AG08395 (cell line): ENCODE measurements around the gene PTPRU.
"Not testable (repeated sequence)": the region's sequence is repeated elsewhere in the genome, so short reads cannot be mapped to it uniquely, and the experiment has no call there.

Experiments
- DNase-seq: peaks from one replicate; pipeline ENCODE4 v3.0.0; 2012; ENCODE audit warnings: mixed read lengths, low spot score

Gene PTPRU

DNA sequence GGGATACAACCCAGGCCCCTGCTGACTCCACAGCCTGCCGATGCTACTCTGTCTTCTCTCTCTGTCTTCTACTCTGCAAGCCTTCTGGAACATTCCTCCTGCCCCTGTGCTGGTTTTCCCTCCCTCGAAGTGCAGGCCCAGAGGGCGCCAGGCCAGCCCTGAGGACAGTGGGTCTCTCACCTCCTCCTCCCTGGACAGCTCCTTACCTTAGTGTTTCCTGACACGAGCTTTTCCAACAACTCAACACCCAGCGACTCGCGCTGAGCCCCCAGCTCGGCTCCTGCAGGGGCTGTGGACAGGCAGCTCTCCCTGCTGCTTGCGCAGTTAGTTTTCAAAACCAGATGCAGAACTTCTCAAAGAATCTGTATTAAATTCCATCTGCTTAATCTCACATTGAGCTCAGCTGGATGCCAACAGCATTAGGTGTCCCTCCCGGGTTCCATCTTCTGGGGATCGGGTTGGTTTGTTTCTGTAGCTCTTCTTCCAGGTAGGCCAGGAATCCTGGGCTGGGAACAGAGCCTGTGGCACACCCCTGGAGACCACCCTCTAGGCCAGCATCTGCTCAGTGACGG, 54.2 kb downstream of the PTPRU start:
- DNase-seq = no peak

DNA sequence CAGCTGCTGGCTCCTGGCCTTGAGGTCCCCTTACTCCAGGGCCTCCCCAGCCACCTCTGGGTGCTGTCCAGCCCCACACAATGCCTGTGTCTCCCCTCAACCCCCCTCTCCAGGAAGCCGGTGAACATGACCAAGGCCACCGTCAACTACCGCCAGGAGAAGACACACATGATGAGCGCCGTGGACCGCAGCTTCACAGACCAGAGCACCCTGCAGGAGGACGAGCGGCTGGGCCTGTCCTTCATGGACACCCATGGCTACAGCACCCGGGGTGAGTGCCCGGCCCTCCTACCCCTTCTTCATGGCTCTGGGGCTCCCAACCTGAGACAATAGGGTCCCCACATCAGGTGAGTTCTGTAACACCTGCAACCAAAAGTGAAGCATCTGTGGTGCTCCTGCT, 55.4 kb downstream of the PTPRU start:
- DNase-seq = no peak

DNA sequence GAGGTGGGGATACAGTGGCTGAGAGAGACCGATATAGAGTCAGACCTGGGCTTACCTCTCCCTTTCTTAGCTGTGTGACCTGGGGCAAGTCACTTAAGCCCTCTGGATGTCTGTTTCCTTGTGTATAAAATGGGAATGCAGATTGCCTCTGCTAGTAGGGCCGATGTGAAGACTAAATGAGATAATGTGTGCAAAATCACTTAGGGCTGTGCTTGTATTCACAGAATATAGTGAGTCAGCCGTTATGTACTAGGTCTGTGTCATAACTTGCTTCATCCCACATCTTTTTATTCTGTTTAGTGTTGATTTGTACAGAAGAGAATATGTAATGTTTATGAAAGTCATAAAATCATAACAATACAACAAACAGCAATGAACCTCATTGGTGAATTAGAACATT, 56.0 kb downstream of the PTPRU start:
- no peak for DNase-seq

DNA sequence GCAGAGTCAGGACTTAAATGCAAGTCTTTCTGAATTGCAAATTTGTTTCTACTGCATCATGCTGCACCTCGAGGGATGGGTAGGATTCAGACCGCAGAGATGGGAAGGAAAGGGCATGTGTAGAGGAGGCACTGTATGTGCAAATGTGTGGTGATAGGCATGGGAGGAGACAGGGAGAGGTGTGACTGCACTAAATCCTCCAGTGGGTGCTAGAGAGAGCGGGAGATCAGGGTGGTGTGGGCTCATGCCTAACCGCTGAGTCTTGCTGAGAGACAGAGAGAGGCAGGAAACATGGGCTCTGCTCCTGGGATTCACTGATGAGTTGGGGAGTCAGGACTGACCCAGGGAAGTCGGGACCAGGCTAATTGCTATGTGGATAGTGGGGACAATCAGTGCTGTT, 61.1 kb downstream of the PTPRU start:
- DNase-seq = no peak

DNA sequence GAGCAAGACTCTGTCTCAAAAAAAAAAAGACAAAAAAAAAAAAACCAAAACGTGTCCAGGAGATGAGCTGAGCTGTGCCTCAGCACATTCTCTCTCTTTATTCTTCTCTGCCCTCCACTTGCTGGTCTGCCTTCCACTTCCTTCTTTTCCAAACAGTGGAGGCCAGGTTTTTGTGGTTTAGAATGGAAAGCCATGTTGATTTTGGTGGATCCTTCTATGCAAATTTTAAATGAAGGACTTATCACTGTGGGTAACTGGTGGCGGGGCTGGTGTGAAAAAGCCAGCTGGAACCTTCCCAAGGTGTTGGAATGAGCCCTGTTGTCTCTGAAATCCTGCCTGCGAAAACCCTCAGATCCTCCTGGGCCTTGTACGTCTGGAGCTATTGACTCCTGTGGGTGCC, 61.9 kb downstream of the PTPRU start:
- DNase-seq = no peak

DNA sequence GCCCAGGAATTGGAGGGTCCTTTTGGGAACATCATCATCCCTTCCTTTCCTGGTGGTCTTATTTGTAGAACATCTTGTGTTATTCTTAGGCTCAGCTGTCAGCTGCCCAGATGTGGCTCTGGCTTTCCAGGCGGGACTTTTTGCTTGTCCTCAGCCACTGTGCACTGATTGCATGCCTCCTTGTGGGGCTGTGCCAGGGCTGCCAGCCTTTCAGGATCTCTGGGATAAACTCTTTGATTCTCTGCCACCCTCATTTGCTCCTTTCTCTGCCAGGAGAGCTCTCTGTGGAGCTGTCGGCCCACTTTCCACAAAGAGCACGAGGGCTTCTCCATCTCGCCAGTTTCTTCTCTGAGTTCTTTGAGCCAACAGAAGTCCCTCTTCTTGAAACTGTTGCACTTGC, 63.1 kb downstream of the PTPRU start:
- no peak for DNase-seq

DNA sequence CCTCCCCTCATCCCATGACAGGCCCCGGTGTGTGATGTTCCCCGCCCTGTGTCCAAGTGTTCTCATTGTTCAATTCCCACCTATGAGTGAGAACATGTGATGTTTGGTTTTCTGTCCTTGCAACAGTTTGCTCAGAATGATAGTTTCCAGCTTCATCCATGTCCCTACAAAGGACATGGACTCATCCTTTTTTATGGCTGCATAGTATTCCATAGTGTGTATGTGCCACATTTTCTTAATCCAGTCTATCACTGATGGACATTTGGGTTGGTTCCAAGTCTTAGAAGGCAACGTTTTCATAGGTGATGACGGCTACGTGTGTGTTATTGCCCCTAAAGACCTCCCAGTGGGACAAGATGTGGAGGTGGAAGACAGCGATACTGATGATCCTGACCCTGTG, 65.4 kb downstream of the PTPRU start:
- not testable (repeated sequence) for DNase-seq

DNA sequence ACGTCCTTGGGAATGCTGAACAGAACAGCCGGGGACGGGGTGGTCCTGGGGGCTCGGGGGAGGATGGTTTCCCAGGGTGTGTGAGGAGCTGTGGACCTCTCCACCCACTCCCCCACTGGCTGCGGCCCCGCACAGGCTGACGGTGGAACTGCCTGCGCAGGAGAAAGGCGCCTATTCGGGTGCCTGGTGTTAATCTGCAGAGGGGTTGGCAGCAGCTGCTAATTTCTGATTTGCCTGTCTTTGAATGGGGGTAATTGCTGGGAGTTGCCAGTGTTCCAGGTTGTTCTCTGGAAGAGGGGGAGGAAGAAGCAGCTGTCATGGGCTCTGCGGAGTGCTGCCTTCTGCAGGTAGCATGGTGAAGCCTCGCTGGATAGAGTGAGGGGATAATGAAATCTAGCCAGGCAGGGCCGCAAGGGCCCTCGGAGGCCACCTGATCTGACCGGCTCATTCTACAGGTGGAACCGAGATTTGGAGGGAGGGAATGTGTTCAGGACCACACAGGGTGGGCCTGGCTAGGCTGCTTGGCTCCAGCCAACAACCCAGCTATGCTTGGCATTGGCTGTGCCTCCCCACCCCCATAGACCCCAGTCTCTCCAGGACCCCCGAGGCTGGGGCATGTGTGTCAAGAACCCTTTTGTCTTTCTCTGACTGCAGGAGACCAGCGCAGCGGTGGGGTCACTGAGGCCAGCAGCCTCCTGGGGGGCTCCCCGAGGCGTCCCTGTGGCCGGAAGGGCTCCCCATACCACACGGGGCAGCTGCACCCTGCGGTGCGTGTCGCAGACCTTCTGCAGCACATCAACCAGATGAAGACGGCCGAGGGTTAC, 67.1 kb downstream of the PTPRU start:
- DNase-seq = no peak

DNA sequence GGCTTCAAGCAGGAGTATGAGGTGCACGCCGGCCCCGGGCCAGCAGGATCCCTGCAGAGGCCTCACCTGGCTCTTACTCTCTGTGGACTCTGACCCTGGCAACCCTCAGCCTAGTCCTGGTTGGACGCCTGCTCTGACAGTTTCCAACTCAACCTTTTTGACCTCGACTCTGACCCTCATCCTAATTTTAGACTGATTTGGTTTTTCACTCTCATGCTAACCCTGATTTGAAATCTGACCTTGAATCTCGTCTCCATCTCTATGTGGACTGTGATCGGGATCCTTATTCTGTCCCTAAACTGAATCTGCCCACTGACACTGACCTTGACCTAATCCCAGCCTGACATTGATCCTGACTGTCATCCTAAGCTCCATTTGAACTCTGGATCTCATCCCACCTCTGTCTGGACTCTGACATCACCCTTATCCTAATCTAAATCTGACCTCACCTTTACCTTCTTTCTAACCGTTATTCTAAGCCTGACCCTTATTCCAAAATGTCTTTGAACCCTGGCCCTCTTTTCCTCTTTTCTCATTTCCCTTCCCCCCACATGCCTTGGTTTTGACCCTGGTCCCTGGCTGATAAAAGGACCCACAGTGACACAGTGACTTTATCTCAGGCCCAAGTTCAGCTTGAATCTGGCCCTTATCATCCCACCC, 67.8 kb downstream of the PTPRU start:
- no peak for DNase-seq

DNA sequence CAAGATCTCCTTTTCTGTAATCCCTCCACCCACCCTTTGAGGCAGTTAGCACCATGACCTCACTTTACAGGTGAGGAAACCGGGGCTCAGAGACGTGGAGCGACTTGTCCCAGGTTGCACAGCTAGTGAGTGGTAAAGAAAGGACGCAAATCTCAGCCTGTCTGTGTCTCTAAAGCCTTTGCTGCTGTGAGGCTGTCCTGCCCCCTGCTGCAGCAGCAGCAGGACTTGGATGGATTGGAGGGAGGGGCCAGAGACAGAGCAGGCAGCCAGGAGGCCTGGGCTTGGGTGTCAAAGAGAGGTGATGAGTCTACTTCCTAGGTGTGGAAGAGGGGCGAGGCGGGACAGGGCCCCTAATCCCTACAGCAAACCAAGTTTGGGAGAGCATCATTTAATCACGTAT, 69.6 kb downstream of the PTPRU start:
- DNase-seq = no peak

DNA sequence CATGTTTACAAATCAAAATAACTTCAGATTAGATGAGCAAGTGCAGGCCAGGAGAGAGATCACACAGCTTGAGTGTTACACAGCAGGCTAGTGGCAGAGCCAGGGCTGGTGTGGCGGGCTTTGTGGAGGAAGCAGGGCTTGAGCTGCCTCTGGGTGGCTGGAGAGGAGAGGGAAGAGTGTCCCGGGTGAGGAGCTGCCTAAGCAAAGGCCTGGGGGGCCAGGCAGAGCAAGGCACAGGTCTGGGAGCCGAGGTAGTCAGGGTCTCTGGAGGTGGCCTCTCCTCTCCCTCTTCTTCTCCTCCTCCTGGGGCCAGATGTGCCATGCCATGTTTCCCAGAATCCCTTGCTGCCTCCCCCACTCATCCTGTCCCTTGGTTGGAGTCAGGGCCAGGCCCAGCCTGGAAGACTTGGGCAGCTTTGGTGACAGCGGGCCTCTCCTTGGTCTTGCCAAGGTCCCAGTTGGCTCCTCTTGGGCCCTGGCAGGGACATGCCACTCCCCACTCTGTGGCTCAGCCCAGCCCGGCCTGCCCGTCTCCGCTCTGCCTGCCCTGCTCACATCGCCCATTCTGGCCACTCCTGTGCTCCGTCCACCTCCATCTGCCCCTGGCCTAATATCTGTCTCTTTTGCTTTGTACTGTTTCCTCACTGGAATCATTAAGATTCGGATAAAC, 70.3 kb downstream of the PTPRU start:
- DNase-seq = no peak

DNA sequence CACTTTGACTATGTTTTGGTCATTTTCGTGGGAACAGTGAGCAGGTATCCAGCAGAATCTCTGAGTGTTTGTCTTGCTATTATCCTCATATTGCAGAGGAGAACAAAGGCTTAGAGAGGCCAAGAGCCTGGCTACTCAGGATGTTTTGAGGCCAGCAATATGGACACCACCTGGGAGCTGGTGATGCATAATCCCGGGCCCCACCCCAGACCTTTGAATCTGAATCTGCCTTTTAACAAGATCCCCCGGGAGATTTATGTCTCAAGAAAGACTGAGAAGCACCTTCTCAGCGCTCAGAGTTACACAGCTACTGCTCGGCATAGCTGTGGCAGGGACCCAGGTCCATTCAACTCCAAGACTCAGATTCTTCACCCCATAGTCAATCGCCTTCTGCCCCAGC, 72.8 kb downstream of the PTPRU start:
- DNase-seq = no peak

DNA sequence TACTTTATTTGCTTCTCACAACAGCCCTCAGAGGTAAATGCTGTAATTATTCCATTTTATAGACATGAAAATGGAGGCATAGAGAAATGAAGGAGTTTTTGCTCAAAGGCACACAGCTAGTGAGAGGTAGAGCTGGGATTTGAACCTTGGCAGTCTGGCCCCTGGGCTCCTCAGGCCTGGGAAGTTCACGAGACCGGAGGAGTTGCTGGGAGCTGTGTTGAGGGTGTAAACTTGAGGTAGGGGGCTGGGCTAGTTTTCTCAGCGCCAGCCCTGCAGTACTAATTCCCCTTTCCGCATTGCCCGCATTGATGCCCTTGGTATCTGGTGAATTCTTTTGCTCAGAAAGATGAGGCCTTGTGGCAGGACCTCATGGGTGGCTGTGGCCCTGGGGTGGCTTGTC, 73.3 kb downstream of the PTPRU start:
- no peak for DNase-seq

DNA sequence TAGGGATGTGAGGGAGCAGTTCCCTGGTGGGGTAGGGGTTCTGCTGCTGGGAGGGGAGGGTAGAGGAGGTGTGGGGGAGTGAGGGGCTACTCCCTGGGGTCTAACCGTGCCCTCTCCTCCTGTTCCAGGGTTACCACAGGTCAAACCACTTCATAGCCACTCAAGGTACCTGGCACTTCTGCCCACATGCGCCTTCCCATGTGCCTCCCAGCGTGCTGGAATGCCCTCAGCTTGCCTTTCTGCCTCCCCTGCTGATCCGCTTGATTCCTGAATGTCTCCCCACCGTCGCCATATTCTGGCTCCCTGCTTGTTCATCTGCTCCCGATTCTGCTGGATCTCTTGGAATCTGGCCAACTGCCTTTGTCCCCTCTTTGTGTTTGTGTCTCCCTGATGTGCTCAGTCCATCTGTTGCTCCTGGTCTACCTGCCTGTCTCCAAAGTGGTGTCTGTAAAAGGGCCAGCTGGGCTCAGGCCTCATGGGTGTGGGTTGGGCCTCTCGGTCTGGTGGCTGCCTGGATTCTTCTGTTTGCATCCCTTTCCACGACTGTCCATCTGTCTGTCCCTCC, 74.4 kb downstream of the PTPRU start:
- no peak for DNase-seq

DNA sequence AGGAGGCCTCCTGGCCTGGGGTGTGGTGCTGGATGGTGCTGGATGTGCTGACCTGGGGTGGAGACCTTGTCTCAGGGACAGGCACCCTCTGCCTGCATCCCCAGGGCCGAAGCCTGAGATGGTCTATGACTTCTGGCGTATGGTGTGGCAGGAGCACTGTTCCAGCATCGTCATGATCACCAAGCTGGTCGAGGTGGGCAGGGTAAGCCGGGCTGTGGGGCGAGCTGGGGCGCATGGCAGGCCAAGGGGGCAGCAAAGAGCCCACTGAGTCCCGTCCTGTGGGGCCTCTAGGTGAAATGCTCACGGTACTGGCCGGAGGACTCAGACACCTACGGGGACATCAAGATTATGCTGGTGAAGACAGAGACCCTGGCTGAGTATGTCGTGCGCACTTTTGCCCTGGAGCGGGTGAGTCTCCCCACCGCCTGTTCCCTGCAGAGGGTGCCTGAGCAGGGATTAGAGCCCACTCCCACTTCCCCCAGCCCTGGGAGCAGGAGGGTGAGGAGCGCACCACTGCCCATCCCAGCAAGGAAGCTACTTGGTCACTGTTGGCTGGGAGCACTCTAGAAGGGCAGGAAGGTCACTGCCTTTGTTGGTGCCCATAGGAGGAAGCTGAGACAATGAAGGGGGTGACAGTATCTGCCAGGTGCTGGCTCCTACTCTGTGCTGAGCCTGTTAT, 75.2 kb downstream of the PTPRU start:
- DNase-seq = no peak

DNA sequence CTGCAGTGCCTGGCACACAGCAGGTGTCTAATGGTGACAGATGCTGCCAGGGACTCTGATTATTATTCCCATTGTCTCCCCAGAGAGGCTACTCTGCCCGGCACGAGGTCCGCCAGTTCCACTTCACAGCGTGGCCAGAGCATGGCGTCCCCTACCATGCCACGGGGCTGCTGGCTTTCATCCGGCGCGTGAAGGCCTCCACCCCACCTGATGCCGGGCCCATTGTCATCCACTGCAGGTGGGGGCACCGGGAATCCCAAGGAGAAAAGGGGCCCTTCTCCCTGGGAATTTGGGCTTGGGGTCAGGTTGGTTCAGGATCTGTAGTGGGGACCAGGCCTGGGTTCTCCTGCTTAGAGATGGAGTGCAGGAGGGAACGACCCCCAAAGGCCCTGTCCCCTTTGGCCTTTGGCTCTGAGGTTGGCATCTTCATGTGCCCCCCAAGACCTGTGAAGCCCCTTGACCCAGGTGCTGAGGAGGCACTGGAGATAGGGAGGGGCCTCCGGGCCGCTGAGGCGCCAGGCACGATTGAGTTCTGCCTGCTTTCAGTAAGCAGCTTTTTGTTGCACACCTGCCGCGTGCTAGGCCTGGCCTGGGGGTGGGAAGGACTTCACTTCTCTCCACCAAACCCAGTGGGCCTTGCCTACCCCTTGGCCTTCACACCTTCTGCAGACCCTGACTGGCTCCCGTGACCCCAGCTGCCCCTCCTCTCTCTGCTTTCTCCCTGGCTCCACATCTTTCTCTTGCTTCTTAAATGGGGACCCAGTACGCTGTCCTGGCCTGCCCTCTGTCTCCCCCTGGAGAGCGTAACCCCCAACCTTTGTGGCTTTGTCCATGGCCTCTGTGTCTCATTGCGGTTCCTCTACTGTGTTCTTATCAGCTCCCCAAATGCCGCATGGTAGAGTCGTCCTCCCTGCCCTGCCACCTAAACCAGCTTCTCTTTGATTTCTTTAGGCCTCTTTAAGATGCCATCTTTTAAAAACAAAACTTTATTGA, 76.4 kb downstream of the PTPRU start:
- no peak for DNase-seq

DNA sequence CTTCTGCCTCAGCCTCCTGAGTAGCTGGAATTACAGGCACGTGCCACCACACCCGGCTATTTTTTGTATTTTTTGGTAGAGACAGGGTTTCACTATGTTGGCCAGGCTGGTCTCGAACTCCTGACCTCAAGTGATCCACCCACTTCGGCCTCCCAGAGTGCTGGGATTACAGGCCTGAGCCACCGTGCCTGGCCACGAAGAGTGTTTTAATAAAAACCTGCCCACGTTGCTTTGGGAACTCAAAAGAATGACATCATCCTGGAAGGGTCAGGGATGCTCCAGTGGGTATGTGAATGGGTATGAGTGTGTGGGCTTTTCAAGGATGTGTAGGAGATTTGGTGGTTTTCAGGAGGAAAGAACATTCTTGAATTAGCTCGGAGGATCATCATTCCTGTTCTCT, 78.4 kb downstream of the PTPRU start:
- DNase-seq = not testable (repeated sequence)

DNA sequence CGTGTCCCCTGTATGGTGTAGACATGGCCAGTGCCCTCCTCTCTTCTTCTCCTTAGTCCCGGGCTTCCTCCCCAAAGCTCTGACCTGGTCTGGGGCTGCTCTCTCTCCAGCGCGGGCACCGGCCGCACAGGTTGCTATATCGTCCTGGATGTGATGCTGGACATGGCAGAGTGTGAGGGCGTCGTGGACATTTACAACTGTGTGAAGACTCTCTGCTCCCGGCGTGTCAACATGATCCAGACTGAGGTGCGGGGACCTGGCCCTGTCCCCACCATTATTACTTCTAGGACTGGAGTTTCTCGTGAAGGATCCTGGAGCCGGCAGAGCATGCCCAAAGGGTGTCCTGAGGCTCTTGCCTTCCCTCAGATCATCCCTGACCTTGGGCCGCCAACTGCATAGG, 78.9 kb downstream of the PTPRU start:
- DNase-seq = no peak

DNA sequence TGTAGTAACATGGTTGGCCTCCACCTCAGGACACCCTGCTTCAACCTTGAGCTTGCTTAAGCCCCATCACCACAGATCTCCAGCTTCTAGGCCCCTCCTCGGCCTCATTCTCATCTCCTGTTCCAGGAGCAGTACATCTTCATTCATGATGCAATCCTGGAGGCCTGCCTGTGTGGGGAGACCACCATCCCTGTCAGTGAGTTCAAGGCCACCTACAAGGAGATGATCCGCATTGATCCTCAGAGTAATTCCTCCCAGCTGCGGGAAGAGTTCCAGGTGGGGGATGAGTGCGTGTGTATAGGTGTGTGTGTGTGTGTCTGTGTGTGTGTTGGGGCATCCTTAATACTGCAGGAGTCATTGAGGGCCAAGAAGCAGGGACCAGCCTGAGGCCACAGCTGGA, 79.6 kb downstream of the PTPRU start:
- no peak for DNase-seq

DNA sequence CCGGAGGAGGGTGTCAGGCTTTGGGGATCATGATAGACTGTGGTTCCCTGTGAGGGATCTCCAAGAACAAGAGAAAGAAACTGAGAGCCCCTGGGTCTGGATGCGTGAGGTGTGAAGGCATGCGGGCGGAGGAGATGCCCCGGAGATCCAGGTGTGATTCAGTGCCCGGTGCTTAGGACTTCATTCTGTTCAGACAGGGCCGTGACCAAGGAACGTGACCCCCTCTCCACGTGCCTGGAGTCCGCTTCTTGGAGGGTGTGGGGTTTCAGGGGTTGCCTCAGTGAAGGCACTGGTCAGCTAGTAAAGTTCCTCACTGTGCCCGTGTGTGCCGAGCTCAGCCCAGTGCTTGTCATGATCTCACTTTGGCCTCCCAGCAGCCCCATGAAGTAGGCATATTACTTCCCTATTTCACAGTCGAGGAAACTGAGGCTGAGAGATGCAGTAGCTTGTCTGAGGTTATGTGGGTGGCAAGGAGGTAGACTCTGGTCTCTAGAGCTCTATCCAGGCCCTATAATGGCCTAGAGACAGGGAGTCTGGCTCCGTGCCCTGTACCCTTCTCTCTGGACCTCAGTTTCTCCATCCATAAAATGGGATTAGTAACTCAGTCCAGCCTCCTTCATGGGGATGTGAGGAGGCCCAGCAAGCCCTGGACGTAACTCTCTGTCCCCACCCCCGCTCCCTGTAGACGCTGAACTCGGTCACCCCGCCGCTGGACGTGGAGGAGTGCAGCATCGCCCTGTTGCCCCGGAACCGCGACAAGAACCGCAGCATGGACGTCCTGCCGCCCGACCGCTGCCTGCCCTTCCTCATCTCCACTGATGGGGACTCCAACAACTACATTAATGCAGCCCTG, 81.0 kb downstream of the PTPRU start:
- DNase-seq = no peak
